ENCODE results near the gene C4BPA.

The C4BPA gene

GRCh38 chr1:207194197-207194596 is 90.2 kb downstream of the C4BPA start:
- DNase-seq: no peak

All from SW 1271 (cell line).